Breast epithelium (tissue), 4 donors: ENCODE measurements around the gene PIEZO1. TPM values are rescaled to one million over a fixed set of nuclear protein-coding genes. Genes with fewer than 3 reads are reported as not detected.

Experiments used
- DNase-seq, 2 donors: peaks; one replicate each; pipeline ENCODE4 v3.0.0-alpha.2; 2019; ENCODE audit warnings: low spot score in 2 of 2
- H3K27ac ChIP-seq, 2 donors: fragments of 200-600 bp; sonication (generic) in 1 of 2; one replicate each; pipeline ENCODE4 v1.5.1; 2016 to 2019; ENCODE audit warnings: mild to moderate bottlenecking in 1 of 2
- H3K27me3 ChIP-seq, 2 donors: fragments of 200-600 bp; sonication (generic) in 1 of 2; one replicate each; pipeline versions ENCODE4 v1.5.1 to v1.6.0; 2017 to 2019; ENCODE audit warnings: control low read depth in 1 of 2, mild to moderate bottlenecking in 1 of 2
- H3K36me3 ChIP-seq: fragments of 200-600 bp; one replicate; pipeline ENCODE4 v1.5.1; 2019
- H3K4me1 ChIP-seq, 2 donors: fragments of 200-600 bp; sonication (generic); one replicate each; pipeline ENCODE4 v1.5.1; 2016 to 2019; ENCODE audit warnings: control low read depth in 1 of 2
- H3K4me3 ChIP-seq, 3 donors: fragments of 200-600 bp; sonication (generic); 1 replicate in 2 of 3; 2 replicates in 1 of 3; pipeline ENCODE4 v1.5.1; 2016 to 2019; ENCODE audit warnings: mild to moderate bottlenecking in 3 of 3, moderate library complexity in 2 of 3
- H3K9me3 ChIP-seq, 2 donors: fragments of 200-600 bp; sonication (generic) in 1 of 2; one replicate each; pipeline ENCODE4 v1.5.1; 2016 to 2019; ENCODE audit warnings: control low read depth in 1 of 2
- CTCF ChIP-seq, 3 donors: fragments of 450-650 bp; IDR thresholded peaks; one replicate each; pipeline ENCODE4 v1.5.1; 2016 to 2017; ENCODE audit warnings: antibody characterized with exemption in 3 of 3, mild to moderate bottlenecking in 3 of 3, moderate library complexity in 3 of 3
- POLR2A ChIP-seq: fragments of 450-650 bp; IDR thresholded peaks from one replicate; pipeline ENCODE4 v1.6.1; 2016; ENCODE audit warnings: antibody characterized with exemption, mild to moderate bottlenecking, moderate library complexity
- POLR2AphosphoS5 ChIP-seq, 3 donors: sonication (generic); formaldehyde crosslinking; IDR thresholded peaks; one replicate each; pipeline ENCODE4 v1.6.1; 2017; ENCODE audit warnings: antibody characterized with exemption in 3 of 3
- intact Hi-C: fragments of 100-400 bp; cut with DNase I; formaldehyde crosslinking; loops from one replicate; pipeline ENCODE4 v1.15.1; 2023; ENCODE audit warnings: low total_unique reads
- total RNA-seq, 3 donors: library from RNA; depleted of rRNA; stranded (reverse); fragments of >200 nt; gene quantifications; one replicate each; pipeline ENCODE4 v1.1.0, GENCODE V29; 2016

Gene PIEZO1
- total RNA-seq, 3 donors from 2014 or later = 90.7 to 181 (median 135) TPM

GRCh38 chr16:88830783-88831182, 45.8 kb upstream of the PIEZO1 start:
- Histone ChIP-seq H3K4me1 (no peaks in the 10 kb centered on the region), H3K36me3 (no peaks in the 10 kb centered on the region), H3K9me3 (no peaks in the 10 kb centered on the region), H3K4me3 (no peak overlapping the region), H3K27ac (no peak overlapping the region), H3K27me3 (no peaks in the 10 kb centered on the region)
- intact Hi-C loops = no loop called here
- DNase-seq = no peak
- no peak for TF ChIP-seq CTCF (IDR thresholded peaks at IDR 0.05)

DNA sequence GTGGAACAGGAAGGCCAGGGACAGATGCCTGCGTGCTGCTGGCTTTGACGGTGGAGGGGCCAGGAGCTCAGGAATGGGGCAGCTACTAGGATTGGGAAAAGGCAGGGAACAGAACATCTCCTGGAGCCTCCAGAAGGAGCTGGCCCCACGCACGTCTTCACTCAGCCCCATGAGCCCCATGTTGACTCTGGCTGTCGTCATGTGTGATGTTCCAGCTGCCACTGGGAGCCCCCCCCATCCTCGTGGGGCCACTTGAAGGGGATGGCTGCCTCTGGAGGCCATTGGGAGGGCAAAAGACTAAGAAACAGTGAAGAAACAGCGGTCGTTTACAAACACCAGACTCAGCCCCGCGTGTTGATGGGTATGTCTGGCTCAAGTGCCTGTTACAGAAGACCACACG, 45.2 kb upstream of the PIEZO1 start:
- no peak for TF ChIP-seq POLR2AphosphoS5 (IDR thresholded peaks at IDR 0.05)
- no peak for TF ChIP-seq CTCF (IDR thresholded peaks at IDR 0.05)
- TF ChIP-seq POLR2A = no peak
- intact Hi-C loops = no loop called here
- no peaks in the 10 kb centered on the region for H3K27me3 ChIP-seq
- H3K9me3 ChIP-seq = no peaks in the 10 kb centered on the region
- no peaks in the 10 kb centered on the region for H3K4me1 ChIP-seq
- no peak overlapping the region for H3K27ac ChIP-seq
- no peak for DNase-seq
- H3K4me3 ChIP-seq = no peak overlapping the region
- H3K36me3 ChIP-seq = no peaks in the 10 kb centered on the region

DNA sequence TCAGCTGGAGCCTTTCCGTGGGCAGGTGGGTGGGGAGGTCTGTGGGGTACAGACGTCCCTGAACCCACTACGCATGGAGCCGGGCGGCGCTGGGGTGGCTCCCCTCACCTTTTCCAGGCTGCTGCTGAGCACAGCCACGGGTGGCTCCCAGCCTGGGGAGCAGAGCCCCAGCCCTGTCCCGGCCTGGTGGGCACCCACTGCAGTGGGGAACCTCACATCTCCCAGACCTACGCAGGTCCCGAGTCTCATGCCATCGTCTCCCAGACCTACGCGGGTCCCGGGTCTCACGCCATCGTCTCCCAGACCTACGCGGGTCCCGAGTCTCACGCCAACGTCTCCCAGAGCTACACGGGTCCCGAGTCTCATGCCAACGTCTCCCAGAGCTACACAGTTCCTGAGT, 43.7 kb upstream of the PIEZO1 start:
- Histone ChIP-seq H3K27me3 (no peaks in the 10 kb centered on the region), H3K9me3 (no peaks in the 10 kb centered on the region), H3K27ac (no peak overlapping the region), H3K4me3 (no peak overlapping the region), H3K36me3 (no peaks in the 10 kb centered on the region), H3K4me1 (no peaks in the 10 kb centered on the region)
- intact Hi-C loops = no loop called here
- no peak for TF ChIP-seq POLR2A
- TF ChIP-seq POLR2AphosphoS5 (IDR thresholded peaks at IDR 0.05) = no peak
- no peak for TF ChIP-seq CTCF (IDR thresholded peaks at IDR 0.05)
- no peak for DNase-seq

GRCh38 chr16:88827727-88828126, 42.7 kb upstream of the PIEZO1 start:
- no peak overlapping the region for H3K27ac ChIP-seq
- no peaks in the 10 kb centered on the region for H3K9me3 ChIP-seq
- H3K27me3 ChIP-seq = no peaks in the 10 kb centered on the region
- intact Hi-C loops = no loop called here
- no peak for DNase-seq
- TF ChIP-seq CTCF (IDR thresholded peaks at IDR 0.05) (no peak), POLR2A (no peak), POLR2AphosphoS5 (IDR thresholded peaks at IDR 0.05) (no peak)
- H3K4me1 ChIP-seq = no peaks in the 10 kb centered on the region
- no peak overlapping the region for H3K4me3 ChIP-seq
- H3K36me3 ChIP-seq = no peaks in the 10 kb centered on the region

DNA sequence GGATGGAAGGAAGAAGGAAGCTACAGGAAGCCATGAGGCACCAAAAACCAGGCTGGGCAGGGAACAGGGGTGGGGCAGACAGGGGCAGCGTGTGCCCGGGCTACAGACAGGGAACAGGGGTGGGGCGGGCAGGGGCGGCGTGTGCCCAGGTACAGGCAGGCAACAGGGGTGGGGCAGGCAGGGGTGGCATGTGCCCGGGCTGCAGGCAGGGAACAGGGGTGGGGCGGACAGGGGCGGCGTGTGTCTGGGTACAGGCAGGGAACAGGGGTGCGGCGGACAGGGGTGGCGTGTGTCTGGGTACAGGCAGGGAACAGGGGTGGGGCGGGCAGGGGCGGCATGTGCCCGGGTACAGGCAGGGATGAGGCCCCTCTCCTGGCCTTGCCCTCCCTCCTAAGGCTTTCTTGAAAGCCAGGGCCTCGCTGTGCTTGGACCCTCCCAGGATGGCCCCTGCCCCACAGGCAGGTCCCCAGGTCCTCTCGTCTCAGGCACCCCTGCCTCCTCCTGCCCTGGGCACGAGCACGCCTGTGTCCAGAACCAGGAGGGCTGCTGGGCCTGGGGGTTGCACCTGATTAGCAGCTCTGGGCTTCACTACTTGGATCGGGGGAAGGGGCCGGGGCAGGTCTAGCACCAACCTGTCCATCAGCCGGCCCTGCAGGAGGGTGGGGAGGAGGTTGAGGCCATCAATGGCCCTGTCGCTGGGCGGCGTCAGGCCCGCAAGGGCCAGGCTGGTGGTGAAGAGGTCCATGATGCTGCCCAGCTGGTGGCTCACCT, 41.2 kb upstream of the PIEZO1 start:
- Histone ChIP-seq H3K27me3 (no peaks in the 10 kb centered on the region), H3K27ac (no peak overlapping the region), H3K36me3 (no peaks in the 10 kb centered on the region), H3K4me1 (no peaks in the 10 kb centered on the region), H3K4me3 (no peak overlapping the region), H3K9me3 (no peaks in the 10 kb centered on the region)
- no peak for DNase-seq
- TF ChIP-seq POLR2AphosphoS5 (IDR thresholded peaks at IDR 0.05) (no peak), POLR2A (no peak), CTCF (IDR thresholded peaks at IDR 0.05) (no peak)
- intact Hi-C loops = no loop called here
